Naive thymus-derived CD4-positive, alpha-beta T cell (primary cell): ENCODE measurements around the gene TRIP13. TPM values are rescaled to one million over a fixed set of nuclear protein-coding genes. Genes with fewer than 3 reads are reported as not detected.
"Not testable (repeated sequence)": the region's sequence is repeated elsewhere in the genome, so short reads cannot be mapped to it uniquely, and the experiment has no call there.

Experiments used
- ATAC-seq: fragments of 150-1000 bp; cut with Tn5 transposase; 2 replicates; pipeline ENCODE4 v1.10.0; 2021; ENCODE audit warnings: mild to moderate bottlenecking, moderate library complexity
- CTCF ChIA-PET: fragments of 350-600 bp; sonication (Branson Sonifier 250); formaldehyde crosslinking; loops from one replicate; lab custom pipeline; 2021; ENCODE audit warnings: antibody characterized with exemption; lab: Charles Lee
- POLR2A ChIA-PET: fragments of 350-600 bp; sonication (Branson Sonifier 250); formaldehyde crosslinking; loops from one replicate; lab custom pipeline; 2021; ENCODE audit warnings: antibody characterized with exemption, inconsistent platforms; lab: Charles Lee
- DNase-seq, 9 donors: peaks; one replicate each; pipeline versions ENCODE4 v3.0.0 to v3.0.0-alpha.2; 2020 to 2022; ENCODE audit warnings: mixed read lengths in 1 of 9
- H3K27ac ChIP-seq: one replicate; pipeline ENCODE4 v1.7.0; 2013; ENCODE audit warnings: mild to moderate bottlenecking, low read depth, low read length, moderate library complexity
- H3K27me3 ChIP-seq, 2 donors: one replicate each; pipeline ENCODE4 v1.7.0; 2013; ENCODE audit warnings: low read length in 2 of 2, mild to moderate bottlenecking in 2 of 2, moderate library complexity in 2 of 2; ENCODE audit not compliant: control insufficient read depth in 2 of 2, insufficient read depth in 2 of 2
- H3K36me3 ChIP-seq, 3 experiments: 1 replicate in 2 of 3; 2 replicates in 1 of 3; pipeline ENCODE4 v1.7.0; 2013; ENCODE audit warnings: low read length in 3 of 3, mild to moderate bottlenecking in 3 of 3, moderate library complexity in 1 of 3; ENCODE audit not compliant: insufficient read depth in 3 of 3, control insufficient read depth in 2 of 3
- H3K4me1 ChIP-seq, 2 donors: one replicate each; pipeline ENCODE4 v1.7.0; 2013; ENCODE audit warnings: low read length in 2 of 2, mild to moderate bottlenecking in 2 of 2, moderate library complexity in 1 of 2; ENCODE audit not compliant: control insufficient read depth in 2 of 2, insufficient read depth in 2 of 2
- H3K4me3 ChIP-seq: 2 replicates; pipeline ENCODE4 v1.7.0; 2013; ENCODE audit warnings: mild to moderate bottlenecking, low read length
- H3K9me3 ChIP-seq, 3 experiments: 1 replicate in 2 of 3; 2 replicates in 1 of 3; pipeline ENCODE4 v1.7.0; 2013; ENCODE audit warnings: low read length in 3 of 3; ENCODE audit not compliant: control insufficient read depth in 2 of 3
- H3K27ac Mint-ChIP-seq, 9 donors: one replicate each; pipeline ENCODE4 v1.8.0; 2020 to 2022; ENCODE audit warnings: mixed read lengths in 9 of 9, mild to moderate bottlenecking in 8 of 9, moderate library complexity in 5 of 9, inconsistent platforms in 2 of 9
- H3K27me3 Mint-ChIP-seq, 5 donors: one replicate each; pipeline ENCODE4 v1.8.0; 2021 to 2022; ENCODE audit warnings: mixed read lengths in 5 of 5, mild to moderate bottlenecking in 1 of 5
- H3K36me3 Mint-ChIP-seq, 5 donors: one replicate each; pipeline ENCODE4 v1.8.0; 2020 to 2022; ENCODE audit warnings: mixed read lengths in 5 of 5, mild to moderate bottlenecking in 3 of 5, inconsistent platforms in 1 of 5
- H3K4me1 Mint-ChIP-seq, 7 donors: one replicate each; pipeline ENCODE4 v1.8.0; 2020 to 2022; ENCODE audit warnings: mixed read lengths in 7 of 7, mild to moderate bottlenecking in 3 of 7, inconsistent platforms in 1 of 7
- H3K4me3 Mint-ChIP-seq, 10 donors: one replicate each; pipeline ENCODE4 v1.8.0; 2020 to 2022; ENCODE audit warnings: mild to moderate bottlenecking in 10 of 10, mixed read lengths in 10 of 10, moderate library complexity in 6 of 10, inconsistent platforms in 2 of 10
- H3K9me3 Mint-ChIP-seq, 11 donors: one replicate each; pipeline ENCODE4 v1.8.0; 2020 to 2022; ENCODE audit warnings: mixed read lengths in 11 of 11, mild to moderate bottlenecking in 4 of 11, inconsistent platforms in 1 of 11, moderate library complexity in 1 of 11
- intact Hi-C, 2 donors: fragments of 100-400 bp; cut with micrococcal nuclease; formaldehyde crosslinking; loops; one replicate each; pipeline ENCODE4 v1.15.1; 2023
- polyA plus RNA-seq, 2 donors: library from polyadenylated mRNA; unstranded; fragments of 300-500 nt; fragmentation: Illumina TruSeq; gene quantifications; one replicate each; pipeline ENCODE4 v1.2.3, GENCODE V29; 2021
- total RNA-seq, 6 experiments: library from RNA in 5 of 6; stranded (reverse) in 5 of 6; gene quantifications; 1 replicate in 5 of 6; 2 replicates in 1 of 6; pipeline ENCODE4 v1.2.3 and lab custom pipeline; 2021 to 2026

Gene TRIP13
- total and polyA plus RNA-seq, 7 experiments from 2014 or later, result 0.39 to 23.5 (median 0.57) TPM; not detected in 1

DNA sequence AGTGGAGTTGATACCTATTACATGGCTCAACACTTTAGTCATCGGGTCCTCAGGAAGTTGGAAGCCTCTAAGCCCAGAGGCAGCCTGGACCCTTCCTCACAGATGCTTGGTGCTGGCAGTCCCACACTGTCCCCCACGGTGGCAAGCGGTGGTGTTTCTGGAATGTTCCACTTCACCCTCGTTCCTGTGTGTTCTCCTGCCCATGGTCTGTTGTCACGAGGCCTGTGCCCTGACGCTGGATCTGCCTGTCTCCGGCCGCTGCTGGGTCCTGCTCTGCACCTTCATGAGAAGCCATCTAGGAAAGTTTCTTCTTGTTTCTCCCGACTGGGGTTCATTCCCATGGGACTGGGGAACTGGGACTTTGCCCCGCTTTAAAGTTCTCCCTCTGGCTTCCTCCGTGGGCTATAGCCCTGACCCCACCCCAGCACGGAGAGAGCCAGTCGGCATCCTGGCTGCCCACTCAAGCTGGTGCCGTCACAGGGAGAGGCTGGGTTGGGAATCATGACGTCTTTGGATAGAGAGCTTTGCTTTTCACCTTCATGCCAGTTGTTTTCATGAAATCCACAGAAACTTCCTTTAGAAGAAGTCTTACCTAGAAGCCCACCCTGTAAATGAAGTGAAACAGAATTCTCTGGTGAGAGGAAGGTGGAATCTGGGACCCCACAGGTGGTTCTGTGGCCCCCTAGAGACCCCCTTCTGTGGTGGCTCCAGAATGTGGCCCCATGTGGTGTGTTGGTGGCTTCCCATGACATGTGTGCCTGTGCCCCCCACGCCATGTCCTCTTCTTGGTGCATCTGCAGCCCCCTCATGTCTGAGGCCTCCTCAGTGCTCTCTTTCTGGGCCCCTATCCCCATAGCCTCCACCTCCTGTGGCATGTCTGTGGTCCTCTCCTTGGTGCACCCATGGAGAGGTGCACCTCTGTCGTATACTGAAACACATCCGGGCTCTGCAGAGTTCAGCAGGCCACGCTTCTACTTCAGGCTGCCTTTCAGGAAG lies 43.8 kb downstream of the TRIP13 start:
- no peaks in the 10 kb centered on the region for H3K9me3 Mint-ChIP-seq
- no peak overlapping the region for H3K4me3 Mint-ChIP-seq
- no peak for ATAC-seq
- CTCF ChIA-PET, result no interaction called here
- H3K36me3 Mint-ChIP-seq, result no peaks in the 10 kb centered on the region
- no peaks in the 10 kb centered on the region for H3K36me3 ChIP-seq
- H3K27me3 Mint-ChIP-seq, result peaks cover 4 to 17% (median 8%) of the 10 kb centered on the region in 5 donors
- no peak for DNase-seq
- no peak overlapping the region for H3K27ac ChIP-seq
- H3K4me1 Mint-ChIP-seq, result peaks cover 0 to 11% (median 0%) of the 10 kb centered on the region in 7 donors
- no peaks in the 10 kb centered on the region for H3K27me3 ChIP-seq
- no peaks in the 10 kb centered on the region for H3K9me3 ChIP-seq
- no peaks in the 10 kb centered on the region for H3K4me1 ChIP-seq
- POLR2A ChIA-PET, result no interaction called here
- H3K27ac Mint-ChIP-seq, result no peak overlapping the region
- no peak overlapping the region for H3K4me3 ChIP-seq
- intact Hi-C loops, result no loop called here

DNA sequence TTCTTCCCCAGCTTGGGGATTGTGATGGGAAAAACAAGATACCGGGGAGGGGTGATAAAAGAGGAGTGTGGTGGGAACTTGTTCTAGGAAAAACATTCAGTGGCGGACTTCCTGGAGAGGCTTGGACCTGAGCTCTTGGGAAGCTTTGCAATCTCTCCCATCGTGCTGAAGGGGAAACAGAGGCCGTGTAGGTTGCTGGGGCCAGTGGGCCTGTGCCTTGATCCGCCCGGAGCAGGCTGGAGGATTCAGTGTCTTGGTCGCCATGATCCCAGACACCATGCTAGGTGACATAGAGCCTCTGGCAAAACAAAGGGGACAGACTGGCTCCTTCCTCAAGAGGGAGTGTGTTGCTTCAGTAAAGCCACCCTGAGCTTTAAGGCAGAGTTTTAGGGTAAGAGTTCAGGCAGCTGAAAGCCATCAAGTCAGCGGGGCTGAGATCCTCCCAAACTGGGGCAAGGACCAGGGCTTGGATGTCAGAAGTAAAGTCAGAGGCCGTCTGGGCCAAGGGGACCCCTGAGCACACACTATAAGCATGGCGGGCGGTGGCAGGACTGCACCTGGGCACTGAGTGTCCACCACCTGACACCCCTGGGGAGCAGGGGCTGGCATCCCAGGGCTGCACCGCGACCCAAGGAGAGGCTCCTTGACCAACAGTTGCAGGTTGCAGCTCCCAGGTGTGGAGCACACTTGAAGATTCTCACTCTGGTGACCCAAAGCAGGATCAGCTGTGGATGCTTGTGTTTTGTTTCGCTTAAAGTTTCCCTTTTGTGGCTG lies 44.7 kb downstream of the TRIP13 start:
- Histone ChIP-seq H3K27ac (no peak overlapping the region), H3K9me3 (no peaks in the 10 kb centered on the region), H3K36me3 (no peaks in the 10 kb centered on the region), H3K4me1 (no peaks in the 10 kb centered on the region), H3K4me3 (no peak overlapping the region), H3K27me3 (no peaks in the 10 kb centered on the region)
- no peak for ATAC-seq
- Mint-ChIP-seq H3K27ac (no peak overlapping the region), H3K4me3 (no peak overlapping the region), H3K27me3 (peaks cover 0 to 22% (median 11%) of the 10 kb centered on the region in 5 donors), H3K9me3 (no peaks in the 10 kb centered on the region), H3K4me1 (peaks cover 0 to 11% (median 0%) of the 10 kb centered on the region in 7 donors), H3K36me3 (no peaks in the 10 kb centered on the region)
- ChIA-PET CTCF (no interaction called here), POLR2A (no interaction called here)
- DNase-seq, result no peak
- intact Hi-C loops, result no loop called here

GRCh38 chr5:939368-939767 lies 46.7 kb downstream of the TRIP13 start:
- intact Hi-C loops, result no loop called here
- peaks cover 0 to 12% (median 0%) of the 10 kb centered on the region in 7 donors for H3K4me1 Mint-ChIP-seq
- CTCF ChIA-PET, result no interaction called here
- no peak overlapping the region for H3K4me3 Mint-ChIP-seq
- ATAC-seq (no peak), DNase-seq (no peak)
- POLR2A ChIA-PET, result no interaction called here
- Histone ChIP-seq H3K4me3 (no peak overlapping the region), H3K36me3 (no peaks in the 10 kb centered on the region), H3K4me1 (no peaks in the 10 kb centered on the region), H3K9me3 (no peaks in the 10 kb centered on the region), H3K27me3 (no peaks in the 10 kb centered on the region), H3K27ac (no peak overlapping the region)
- no peak overlapping the region for H3K27ac Mint-ChIP-seq
- H3K36me3 Mint-ChIP-seq, result no peaks in the 10 kb centered on the region
- peaks cover 8 to 36% (median 22%) of the 10 kb centered on the region in 5 donors for H3K27me3 Mint-ChIP-seq
- no peaks in the 10 kb centered on the region for H3K9me3 Mint-ChIP-seq

- POLR2A ChIA-PET, intact Hi-C loops, H3K27ac ChIP-seq, H3K4me3 Mint-ChIP-seq, H3K27ac Mint-ChIP-seq, H3K36me3 ChIP-seq, CTCF ChIA-PET, H3K4me3 ChIP-seq, H3K27me3 ChIP-seq, H3K9me3 ChIP-seq, H3K36me3 Mint-ChIP-seq, H3K9me3 Mint-ChIP-seq, DNase-seq, H3K4me1 ChIP-seq, ATAC-seq, H3K4me1 Mint-ChIP-seq: not testable (repeated sequence)
- peaks cover 11 to 48% (median 32%) of the 10 kb centered on the region in 5 donors for H3K27me3 Mint-ChIP-seq
Observed at GRCh38 chr5:940741-941140, 48.1 kb downstream of the TRIP13 start.

DNA sequence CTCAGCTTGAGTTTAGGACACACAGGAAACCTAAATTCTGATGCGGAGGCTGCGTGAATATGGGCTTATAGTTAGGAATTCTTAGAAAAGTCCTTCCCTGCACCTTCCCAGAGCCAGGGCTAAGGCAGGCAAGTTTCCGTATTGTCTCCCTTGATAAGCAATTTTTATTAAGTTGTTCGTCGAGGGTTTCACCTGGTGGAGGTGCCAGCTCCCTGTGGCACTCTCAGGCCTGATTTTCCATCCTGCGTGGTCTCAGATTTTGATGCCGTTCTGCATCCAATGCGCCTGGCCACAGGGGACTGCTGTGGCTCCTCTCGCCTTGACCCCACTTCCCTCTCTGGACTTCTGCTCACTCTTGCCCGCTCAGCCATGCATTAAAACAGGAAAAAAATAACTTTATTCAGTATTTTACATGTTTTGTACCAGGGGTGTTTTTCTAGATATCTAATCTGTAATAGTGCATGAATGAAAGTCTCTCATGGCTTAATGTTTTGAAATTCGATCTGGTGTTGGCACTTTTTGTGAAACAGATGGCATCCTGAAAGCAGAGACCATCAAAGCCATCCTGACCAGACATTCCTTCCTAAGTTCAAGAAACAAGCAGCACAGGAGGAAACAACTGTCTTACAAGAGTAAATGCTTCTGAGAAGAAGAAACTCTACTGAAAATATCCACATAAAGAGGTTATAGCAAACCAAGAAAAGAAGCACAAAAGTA lies 50.7 kb downstream of the TRIP13 start:
- intact Hi-C loops, result no loop called here
- POLR2A ChIA-PET, result no interaction called here

GRCh38 chr5:943918-944620 lies 51.4 kb downstream of the TRIP13 start:
- ATAC-seq (no peak), DNase-seq (no peak)
- no peaks in the 10 kb centered on the region for H3K36me3 Mint-ChIP-seq
- peak overlapping the region in 2 of 9 donors; percentile 9 to 23 for H3K27ac Mint-ChIP-seq
- no peaks in the 10 kb centered on the region for H3K9me3 Mint-ChIP-seq
- Histone ChIP-seq H3K27me3 (no peaks in the 10 kb centered on the region), H3K36me3 (no peaks in the 10 kb centered on the region), H3K27ac (no peak overlapping the region), H3K9me3 (no peaks in the 10 kb centered on the region), H3K4me1 (no peaks in the 10 kb centered on the region), H3K4me3 (no peak overlapping the region)
- intact Hi-C loops, result no loop called here
- POLR2A ChIA-PET, result no interaction called here
- CTCF ChIA-PET, result no interaction called here
- no peak overlapping the region for H3K4me3 Mint-ChIP-seq
- H3K4me1 Mint-ChIP-seq, result peaks cover 0 to 8% (median 0%) of the 10 kb centered on the region in 7 donors
- H3K27me3 Mint-ChIP-seq, result peaks cover 22 to 59% (median 40%) of the 10 kb centered on the region in 5 donors

More for the DNA sequence above, 50.7 kb downstream of the TRIP13 start:
- no peak overlapping the region for H3K4me3 ChIP-seq
- peaks cover 22 to 63% (median 40%) of the 10 kb centered on the region in 5 donors for H3K27me3 Mint-ChIP-seq
- DNase-seq (no peak), ATAC-seq (no peak)
- CTCF ChIA-PET, result no interaction called here
- H3K4me1 ChIP-seq, result no peaks in the 10 kb centered on the region
- H3K4me3 Mint-ChIP-seq, result no peak overlapping the region
- no peak overlapping the region for H3K27ac ChIP-seq
- no peaks in the 10 kb centered on the region for H3K36me3 ChIP-seq
- no peaks in the 10 kb centered on the region for H3K36me3 Mint-ChIP-seq
- no peak overlapping the region for H3K27ac Mint-ChIP-seq
- H3K4me1 Mint-ChIP-seq, result peaks cover 0 to 8% (median 0%) of the 10 kb centered on the region in 7 donors
- H3K9me3 Mint-ChIP-seq, result no peaks in the 10 kb centered on the region
- H3K27me3 ChIP-seq, result no peaks in the 10 kb centered on the region
- no peaks in the 10 kb centered on the region for H3K9me3 ChIP-seq
